ENCODE data around the gene RALGAPA2. TPM values are rescaled to one million over a fixed set of nuclear protein-coding genes. Genes with fewer than 3 reads are reported as not detected.

RALGAPA2 gene
- polyA plus RNA-seq, 2 of the 4 experiments (the other 2 are of a cell fraction), result 4.0 to 4.7 TPM

- no peak for ATAC-seq
Measured at GRCh38 chr20:20528861-20529260, 183.6 kb downstream of the RALGAPA2 start.

GRCh38 chr20:20527661-20528060, 184.8 kb downstream of the RALGAPA2 start:
- Histone ChIP-seq H3K4me3 (no peak overlapping the region), H3K27ac (no peak overlapping the region), H3K4me2 (no peak overlapping the region), H3K4me1 (no peaks in the 10 kb centered on the region), H3K9me3 (no peaks in the 10 kb centered on the region)
- ATAC-seq (no peak), FAIRE-seq (no peak), DNase-seq (ENCODE audit: low read depth in 1 of 2, low spot score in 1 of 2) (no peak)
- ChIA-PET CTCF (no interaction called here), POLR2A (no interaction called here)
- WGBS (ENCODE audit: missing lambda C conversion rate), result 81% methylated on average over 4 of the region's 4 CpGs
- no peak for TF ChIP-seq EHMT2 (IDR thresholded peaks at IDR 0.05; ENCODE audit: low read depth)
- TF ChIP-seq BHLHE40 (IDR thresholded peaks at IDR 0.05; ENCODE audit: low read depth, low read length), result no peak
- TF ChIP-seq CHD4 (IDR thresholded peaks at IDR 0.05; ENCODE audit: borderline replicate concordance), result no peak
- TF ChIP-seq SMC3 (IDR thresholded peaks at IDR 0.05), result no peak
- TF ChIP-seq TFCP2L1 (CRISPR knock-in tag; IDR thresholded peaks at IDR 0.05), result no peak
- no peak for TF ChIP-seq ZSCAN20 (CRISPR knock-in tag; IDR thresholded peaks at IDR 0.05)
- no peak for TF ChIP-seq EP300 (IDR thresholded peaks at IDR 0.05)
- no peak for TF ChIP-seq RARB (CRISPR knock-in tag; IDR thresholded peaks at IDR 0.05)
- no peak for TF ChIP-seq FOSL2 (IDR thresholded peaks at IDR 0.05)
- TF ChIP-seq FOSL2 (CRISPR knock-in tag; IDR thresholded peaks at IDR 0.05), result no peak
- TF ChIP-seq KDM5A (IDR thresholded peaks at IDR 0.05), result no peak

More at GRCh38 chr20:20528861-20529260, 183.6 kb downstream of the RALGAPA2 start:
- TF ChIP-seq PHF8 (IDR thresholded peaks at IDR 0.05; ENCODE audit: borderline replicate concordance, low read depth) (no peak), RFX5 (IDR thresholded peaks at IDR 0.05) (no peak), BHLHE40 (IDR thresholded peaks at IDR 0.05; ENCODE audit: low read depth, low read length) (no peak), RARB (CRISPR knock-in tag; IDR thresholded peaks at IDR 0.05) (no peak), ZSCAN20 (CRISPR knock-in tag; IDR thresholded peaks at IDR 0.05) (no peak), ZNF302 (CRISPR knock-in tag; IDR thresholded peaks at IDR 0.05) (no peak), E2F6 (IDR thresholded peaks at IDR 0.05; ENCODE audit: borderline replicate concordance, low read depth) (no peak), NFE2L2 (conservative IDR thresholded peaks at IDR 0.05; ENCODE audit: low read length) (no peak), HOXB5 (CRISPR knock-in tag; IDR thresholded peaks at IDR 0.05) (no peak), KDM1A (IDR thresholded peaks at IDR 0.05; ENCODE audit: low read depth) (no peak), KDM5A (IDR thresholded peaks at IDR 0.05) (no peak), RAD21 (conservative IDR thresholded peaks at IDR 0.05 in 1 of 2, IDR thresholded peaks at IDR 0.05 in 1 of 2) (no peak), HOXB13 (CRISPR knock-in tag; IDR thresholded peaks at IDR 0.05; ENCODE audit: low read depth) (no peak), ZC3H11A (IDR thresholded peaks at IDR 0.05) (no peak), EHMT2 (IDR thresholded peaks at IDR 0.05; ENCODE audit: low read depth) (no peak), GATA3 (IDR thresholded peaks at IDR 0.05; ENCODE audit: borderline replicate concordance) (no peak), MYC (IDR thresholded peaks at IDR 0.05; ENCODE audit: borderline replicate concordance, low read length) (no peak), USF2 (IDR thresholded peaks at IDR 0.05) (no peak), FOXS1 (CRISPR knock-in tag; IDR thresholded peaks at IDR 0.05) (no peak)
- Histone ChIP-seq H3K4me1 (no peaks in the 10 kb centered on the region), H3K27ac (no peak overlapping the region), H3K9me3 (no peaks in the 10 kb centered on the region), H3K4me3 (no peak overlapping the region), H3K4me2 (no peak overlapping the region)
- WGBS (ENCODE audit: missing lambda C conversion rate), result 30% methylated on average over 3 of the region's 3 CpGs
- no peak for FAIRE-seq
- no peak for DNase-seq (ENCODE audit: low read depth in 1 of 2, low spot score in 1 of 2)
- POLR2A ChIA-PET, result no interaction called here
- CTCF ChIA-PET, result no interaction called here

- WGBS (ENCODE audit: missing lambda C conversion rate), result 64% methylated on average over 6 of the region's 6 CpGs
- no peaks in the 10 kb centered on the region for H3K9me3 ChIP-seq
- no peak overlapping the region for H3K27ac ChIP-seq
- DNase-seq (ENCODE audit: low read depth in 1 of 2, low spot score in 1 of 2) (no peak), ATAC-seq (no peak), FAIRE-seq (no peak)
- TF ChIP-seq TP53 (CRISPR knock-in tag; IDR thresholded peaks at IDR 0.05) (no peak), TFCP2L1 (CRISPR knock-in tag; IDR thresholded peaks at IDR 0.05) (no peak), REST (IDR thresholded peaks at IDR 0.05) (no peak), ZNF302 (CRISPR knock-in tag; IDR thresholded peaks at IDR 0.05) (no peak), HOXB13 (CRISPR knock-in tag; IDR thresholded peaks at IDR 0.05; ENCODE audit: low read depth) (no peak), ZSCAN20 (CRISPR knock-in tag; IDR thresholded peaks at IDR 0.05) (no peak), KDM5A (IDR thresholded peaks at IDR 0.05) (no peak), ZFP36 (IDR thresholded peaks at IDR 0.05; ENCODE audit: borderline replicate concordance, partially characterized antibody) (no peak)
- CTCF ChIA-PET, result interaction anchor here (0.9 to 1.5 kb wide), 3 partner anchors 10 to 442 kb away, joined by 3 to 4 read pairs (median 3); no protein-coding TSS in a partner anchor
- no peak overlapping the region for H3K4me3 ChIP-seq
- POLR2A ChIA-PET, result no interaction called here
- H3K4me2 ChIP-seq, result no peak overlapping the region
- no peaks in the 10 kb centered on the region for H3K4me1 ChIP-seq
Measured at GRCh38 chr20:20525756-20526155, 186.7 kb downstream of the RALGAPA2 start.
